Activated B cell treated with CpG ODN at 0.5 μM for 24 hours (primary cell): ENCODE results near the gene AREG. TPM values are rescaled to one million over a fixed set of nuclear protein-coding genes. Genes with fewer than 3 reads are reported as not detected.
"Not testable (repeated sequence)": the region's sequence is repeated elsewhere in the genome, so short reads cannot be mapped to it uniquely, and the experiment has no call there.

Experiments
- ATAC-seq: fragments of 200-7000 bp; cut with Tn5 transposase; one replicate; pipeline ENCODE4 v1.10.0; 2021; ENCODE audit warnings: low read depth, mild to moderate bottlenecking, moderate library complexity
- CTCF ChIA-PET: fragments of 350-600 bp; sonication (Branson Sonifier 250); formaldehyde crosslinking; loops from one replicate; lab custom pipeline; 2021; ENCODE audit warnings: antibody characterized with exemption; lab: Charles Lee
- POLR2A ChIA-PET: fragments of 350-600 bp; sonication (Branson Sonifier 250); formaldehyde crosslinking; loops from one replicate; lab custom pipeline; 2021; ENCODE audit warnings: antibody characterized with exemption; lab: Charles Lee
- DNase-seq: peaks from one replicate; pipeline ENCODE4 v3.0.0; 2022
- H3K27ac Mint-ChIP-seq: one replicate; pipeline ENCODE4 v1.8.0; 2020; ENCODE audit warnings: mixed read lengths
- H3K27me3 Mint-ChIP-seq: one replicate; pipeline ENCODE4 v1.8.0; 2021; ENCODE audit warnings: mixed read lengths
- H3K36me3 Mint-ChIP-seq: one replicate; pipeline ENCODE4 v1.8.0; 2021; ENCODE audit warnings: low read depth, mixed read lengths
- H3K4me1 Mint-ChIP-seq: one replicate; pipeline ENCODE4 v1.8.0; 2021; ENCODE audit warnings: mixed read lengths
- H3K4me3 Mint-ChIP-seq: one replicate; pipeline ENCODE4 v1.8.0; 2020; ENCODE audit warnings: mild to moderate bottlenecking, mixed read lengths
- H3K9me3 Mint-ChIP-seq: one replicate; pipeline ENCODE4 v1.8.0; 2020; ENCODE audit warnings: mixed read lengths
- intact Hi-C: fragments of 100-400 bp; cut with micrococcal nuclease; formaldehyde crosslinking; loops from one replicate; pipeline ENCODE4 v1.15.1; 2024
- total RNA-seq: library from RNA; stranded (reverse); gene quantifications from 2 replicates; pipeline ENCODE4 v1.2.3, GENCODE V29; 2022
- TF ChIP-seq, protein P1 (sequence below): fragments of 200-600 bp; IDR thresholded peaks from one replicate; pipeline ENCODE4 v1.8.0; 2022; ENCODE audit warnings: antibody characterized with exemption, mild to moderate bottlenecking

The AREG gene, protein sequence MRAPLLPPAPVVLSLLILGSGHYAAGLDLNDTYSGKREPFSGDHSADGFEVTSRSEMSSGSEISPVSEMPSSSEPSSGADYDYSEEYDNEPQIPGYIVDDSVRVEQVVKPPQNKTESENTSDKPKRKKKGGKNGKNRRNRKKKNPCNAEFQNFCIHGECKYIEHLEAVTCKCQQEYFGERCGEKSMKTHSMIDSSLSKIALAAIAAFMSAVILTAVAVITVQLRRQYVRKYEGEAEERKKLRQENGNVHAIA
- total RNA-seq, result 2.1 and 2.2 TPM in 2 replicates

DNA sequence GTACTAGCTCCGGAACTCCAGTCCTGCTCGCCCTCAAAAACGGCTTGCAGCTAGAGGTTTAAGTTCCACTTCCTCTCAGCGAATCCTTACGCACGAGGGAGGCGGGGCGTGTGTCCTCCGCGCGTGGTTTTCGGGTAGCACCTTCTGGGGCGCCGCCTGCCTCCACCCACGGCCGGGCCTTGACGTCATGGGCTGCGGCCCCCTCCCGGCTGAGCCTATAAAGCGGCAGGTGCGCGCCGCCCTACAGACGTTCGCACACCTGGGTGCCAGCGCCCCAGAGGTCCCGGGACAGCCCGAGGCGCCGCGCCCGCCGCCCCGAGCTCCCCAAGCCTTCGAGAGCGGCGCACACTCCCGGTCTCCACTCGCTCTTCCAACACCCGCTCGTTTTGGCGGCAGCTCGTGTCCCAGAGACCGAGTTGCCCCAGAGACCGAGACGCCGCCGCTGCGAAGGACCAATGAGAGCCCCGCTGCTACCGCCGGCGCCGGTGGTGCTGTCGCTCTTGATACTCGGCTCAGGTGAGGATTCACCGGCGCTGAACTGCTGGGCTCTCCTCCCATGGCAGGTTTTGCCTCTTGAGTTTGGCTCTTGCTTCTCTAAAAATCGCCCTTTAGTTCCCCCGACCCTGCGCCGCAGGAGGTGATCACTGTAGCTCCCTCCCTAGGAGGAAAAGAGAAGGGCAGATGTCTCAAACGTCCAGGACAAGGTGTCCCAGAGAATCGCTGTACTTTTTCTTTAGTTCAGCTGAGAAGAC, at the start of gene AREG:
Gene AREG (plus strand): TSS at position 246 of the 752 bp plus-strand sequence. CDS start 210 bp downstream, at position 456.
- Mint-ChIP-seq H3K4me3 (peak within 1 kb of the TSS; percentile 95), H3K9me3 (no peaks in the 10 kb centered on the region), H3K27me3 (peaks cover 3% of the 10 kb centered on the region), H3K27ac (peak within 1 kb of the TSS; percentile 96), H3K4me1 (peaks cover 14% of the 10 kb centered on the region), H3K36me3 (peaks cover 9% of the 10 kb centered on the region)
- peak; percentile 87 for DNase-seq
- intact Hi-C loops, result loop anchor here (1.0 to 10.0 kb wide), 10 partner anchors 42 to 1376 kb away; partner anchors contain the start of genes COX18, MTHFD2L, RCHY1 and THAP6
- POLR2A ChIA-PET, result interaction anchor here (0.5 to 2.1 kb wide), 8 partner anchors 10 to 1456 kb away, joined by 3 to 12 read pairs (median 4); no protein-coding TSS in a partner anchor
- peak; percentile 92 for ATAC-seq
- TF ChIP-seq, protein P1, sequence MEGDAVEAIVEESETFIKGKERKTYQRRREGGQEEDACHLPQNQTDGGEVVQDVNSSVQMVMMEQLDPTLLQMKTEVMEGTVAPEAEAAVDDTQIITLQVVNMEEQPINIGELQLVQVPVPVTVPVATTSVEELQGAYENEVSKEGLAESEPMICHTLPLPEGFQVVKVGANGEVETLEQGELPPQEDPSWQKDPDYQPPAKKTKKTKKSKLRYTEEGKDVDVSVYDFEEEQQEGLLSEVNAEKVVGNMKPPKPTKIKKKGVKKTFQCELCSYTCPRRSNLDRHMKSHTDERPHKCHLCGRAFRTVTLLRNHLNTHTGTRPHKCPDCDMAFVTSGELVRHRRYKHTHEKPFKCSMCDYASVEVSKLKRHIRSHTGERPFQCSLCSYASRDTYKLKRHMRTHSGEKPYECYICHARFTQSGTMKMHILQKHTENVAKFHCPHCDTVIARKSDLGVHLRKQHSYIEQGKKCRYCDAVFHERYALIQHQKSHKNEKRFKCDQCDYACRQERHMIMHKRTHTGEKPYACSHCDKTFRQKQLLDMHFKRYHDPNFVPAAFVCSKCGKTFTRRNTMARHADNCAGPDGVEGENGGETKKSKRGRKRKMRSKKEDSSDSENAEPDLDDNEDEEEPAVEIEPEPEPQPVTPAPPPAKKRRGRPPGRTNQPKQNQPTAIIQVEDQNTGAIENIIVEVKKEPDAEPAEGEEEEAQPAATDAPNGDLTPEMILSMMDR, result no peak
- CTCF ChIA-PET, result interaction anchor here (0.6 to 1.4 kb wide), 4 partner anchors 43 to 87 kb away, joined by 3 to 5 read pairs (median 4); no protein-coding TSS in a partner anchor

DNA sequence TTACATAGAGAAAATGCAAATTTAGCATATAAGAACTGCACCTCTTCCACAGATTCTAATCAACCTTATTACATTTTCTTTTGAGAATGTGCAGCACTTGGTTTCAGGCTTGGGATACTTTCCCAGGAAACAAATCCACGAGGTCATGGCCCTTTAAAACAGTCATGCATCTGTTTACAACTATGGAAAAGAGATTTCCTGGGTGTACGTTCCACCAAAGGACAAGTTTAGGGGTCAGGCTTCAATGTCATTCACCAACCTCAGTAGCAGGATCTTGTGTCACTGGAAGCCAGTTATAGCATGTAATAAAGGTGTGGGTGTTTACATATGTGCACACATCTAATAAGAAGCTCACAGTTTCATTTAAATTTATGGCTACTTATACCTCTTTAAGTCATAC, 49.3 kb upstream of the AREG start:
- ChIA-PET CTCF (no interaction called here), POLR2A (no interaction called here)
- intact Hi-C loops, result no loop called here

DNA sequence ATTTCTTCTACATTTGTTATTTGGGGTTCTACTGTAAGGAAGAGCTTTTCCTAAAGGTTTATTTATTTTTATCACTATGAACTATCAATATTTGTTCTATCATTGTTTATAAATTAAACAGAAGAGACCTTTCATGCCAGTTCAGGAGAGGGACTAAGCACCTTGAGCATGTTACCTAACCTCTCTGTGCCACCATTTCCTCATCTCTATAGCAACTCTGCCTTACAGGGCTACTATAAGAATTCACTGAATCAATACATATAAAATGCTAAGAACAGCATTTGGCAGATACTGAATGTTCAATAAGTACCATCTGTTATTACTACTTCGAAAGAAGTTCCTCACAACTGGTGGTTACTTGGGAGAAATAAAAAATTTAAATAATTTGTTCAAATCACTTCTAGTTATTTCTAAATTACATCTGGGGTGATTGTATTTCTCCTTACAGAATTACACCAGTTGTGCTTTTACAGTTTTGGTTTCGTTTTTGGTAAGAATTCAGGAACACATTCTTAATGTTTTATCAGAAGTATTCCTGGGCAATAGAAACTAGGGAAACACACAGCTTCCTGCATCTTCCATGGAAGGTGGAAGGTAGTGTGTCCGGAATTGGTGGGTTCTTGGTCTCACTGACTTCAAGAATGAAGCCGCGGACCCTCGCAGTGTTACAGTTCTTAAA, 47.0 kb upstream of the AREG start:
- Mint-ChIP-seq H3K9me3 (no peaks in the 10 kb centered on the region), H3K4me1 (peaks cover 20% of the 10 kb centered on the region), H3K36me3 (peaks cover 4% of the 10 kb centered on the region), H3K27ac (peak overlapping the region; percentile 98), H3K4me3 (peak overlapping the region; percentile 99), H3K27me3 (no peaks in the 10 kb centered on the region)
- DNase-seq (no peak), ATAC-seq (peak; percentile 68)
- intact Hi-C loops, result loop anchor here (1.0 to 2.0 kb wide), 2 partner anchors 47 to 239 kb away; partner anchors contain the start of genes AREG and MTHFD2L
- TF ChIP-seq, protein P1, result no peak
- ChIA-PET CTCF (no interaction called here), POLR2A (interaction anchor here (1.4 kb wide), 1 partner anchor 47 kb away, joined by 12 read pairs; the partner anchor contains the start of gene AREG)

More for the DNA sequence above, 49.3 kb upstream of the AREG start:
- H3K36me3 Mint-ChIP-seq, result peaks cover 4% of the 10 kb centered on the region
- ATAC-seq, result no peak
- DNase-seq, result no peak
- H3K4me1 Mint-ChIP-seq, result peaks cover 13% of the 10 kb centered on the region
- H3K9me3 Mint-ChIP-seq, result no peaks in the 10 kb centered on the region
- H3K4me3 Mint-ChIP-seq, result no peak overlapping the region
- H3K27me3 Mint-ChIP-seq, result no peaks in the 10 kb centered on the region
- no peak overlapping the region for H3K27ac Mint-ChIP-seq
- TF ChIP-seq, protein P1, result no peak

DNA sequence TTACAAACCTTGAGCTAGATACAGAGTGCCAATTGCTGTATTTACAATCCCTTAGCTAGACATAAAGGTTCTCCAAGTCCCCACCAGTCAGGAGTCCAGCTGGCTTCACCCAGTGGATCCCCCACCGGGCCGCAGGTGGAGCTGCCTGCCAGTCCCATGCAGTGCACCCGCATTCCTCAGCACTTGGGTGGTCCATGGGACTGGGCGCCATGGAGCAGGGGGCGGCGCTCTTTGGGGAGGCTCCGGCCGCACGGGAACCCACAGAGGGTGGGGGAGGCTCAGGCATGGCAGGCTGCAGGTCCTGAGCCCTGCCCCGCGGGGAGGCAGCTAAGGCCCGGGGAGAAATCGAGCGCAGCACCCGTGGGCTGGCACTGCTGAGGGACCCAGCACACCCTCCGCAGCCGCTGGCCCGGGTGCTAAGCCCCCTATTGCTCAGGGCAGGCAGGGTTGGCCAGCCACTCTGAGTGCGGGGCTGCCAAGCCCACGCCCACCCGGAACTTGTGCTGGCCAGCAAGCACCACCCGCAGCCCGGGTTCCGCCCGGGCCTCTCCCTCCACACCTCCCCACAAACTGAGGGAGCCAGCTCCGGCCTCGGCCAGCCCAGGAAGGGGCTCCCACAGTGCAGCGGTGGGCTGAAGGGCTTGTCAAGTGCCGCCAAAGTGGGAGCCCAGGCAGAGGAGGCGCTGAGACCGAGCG, 45.9 kb upstream of the AREG start:
- ChIA-PET CTCF (interaction anchor here (0.8 kb wide), 1 partner anchor 193 kb away, joined by 3 read pairs; no protein-coding TSS in a partner anchor), POLR2A (interaction anchor here (0.8 to 1.4 kb wide), 3 partner anchors 9 to 46 kb away, joined by 3 to 12 read pairs (median 3); partner anchors contain the start of gene AREG)
- Mint-ChIP-seq H3K27ac (peak overlapping the region; percentile 98), H3K4me3 (peak overlapping the region; percentile 99), H3K4me1 (peaks cover 28% of the 10 kb centered on the region)
- not testable (repeated sequence) for H3K9me3 Mint-ChIP-seq, DNase-seq, H3K36me3 Mint-ChIP-seq, ATAC-seq, H3K27me3 Mint-ChIP-seq
- intact Hi-C loops, result loop anchor here (1.0 to 2.0 kb wide), 2 partner anchors 46 to 240 kb away; partner anchors contain the start of genes AREG and MTHFD2L

DNA sequence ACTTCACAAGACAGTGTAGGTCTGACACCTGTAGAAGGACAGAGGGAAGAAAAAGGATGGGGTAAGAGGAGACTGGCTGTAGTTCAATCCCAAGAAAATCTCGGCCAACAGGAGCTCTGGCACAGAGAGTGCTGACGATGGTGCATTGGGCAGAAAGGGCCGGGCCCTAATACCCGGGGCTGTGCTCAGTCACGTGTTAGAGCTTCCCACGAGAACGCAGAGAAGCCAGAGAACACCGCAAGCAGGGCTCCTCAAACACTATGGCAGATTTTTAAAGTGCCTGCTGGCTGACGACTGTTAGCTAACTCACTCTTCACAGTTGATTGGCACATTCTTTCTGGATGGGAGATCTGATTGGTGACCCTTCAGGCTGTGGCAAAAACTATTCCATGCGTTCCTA, 44.5 kb upstream of the AREG start:
- CTCF ChIA-PET, result interaction anchor here (1.8 kb wide), 1 partner anchor 45 kb away, joined by 5 read pairs; the partner anchor contains the start of gene AREG
- intact Hi-C loops, result no loop called here
- H3K36me3 Mint-ChIP-seq, result peaks cover 4% of the 10 kb centered on the region

More for the DNA sequence above, 44.5 kb upstream of the AREG start:
- POLR2A ChIA-PET, result interaction anchor here (3.1 kb wide), 1 partner anchor 45 kb away, joined by 11 read pairs; the partner anchor contains the start of gene AREG
- ATAC-seq (no peak), DNase-seq (no peak)
- no peak overlapping the region for H3K27ac Mint-ChIP-seq
- no peaks in the 10 kb centered on the region for H3K9me3 Mint-ChIP-seq
- H3K27me3 Mint-ChIP-seq, result no peaks in the 10 kb centered on the region
- no peak overlapping the region for H3K4me3 Mint-ChIP-seq
- TF ChIP-seq, protein P1, result no peak
- peaks cover 28% of the 10 kb centered on the region for H3K4me1 Mint-ChIP-seq
